HG02970 (cell line): Measurements from ENCODE around the gene POLQ.
"Not testable (repeated sequence)": the region's sequence is repeated elsewhere in the genome, so short reads cannot be mapped to it uniquely, and the experiment has no call there.

Experiments
- ATAC-seq: cut with Tn5 transposase; IDR thresholded peaks from one replicate; pipeline ENCODE4 v1.9.1; 2021; ENCODE audit warnings: mild to moderate bottlenecking, moderate library complexity, moderate number of reproducible peaks; ENCODE audit not compliant: unreplicated experiment, low FRiP score

The POLQ gene

GRCh38 chr3:121545574-121546455 is at the start of gene POLQ:
TSS of gene POLQ (minus strand) at chr3:121545988. CDS start at chr3:121545877, 111 bp downstream.
- peak; percentile 55 for ATAC-seq

DNA sequence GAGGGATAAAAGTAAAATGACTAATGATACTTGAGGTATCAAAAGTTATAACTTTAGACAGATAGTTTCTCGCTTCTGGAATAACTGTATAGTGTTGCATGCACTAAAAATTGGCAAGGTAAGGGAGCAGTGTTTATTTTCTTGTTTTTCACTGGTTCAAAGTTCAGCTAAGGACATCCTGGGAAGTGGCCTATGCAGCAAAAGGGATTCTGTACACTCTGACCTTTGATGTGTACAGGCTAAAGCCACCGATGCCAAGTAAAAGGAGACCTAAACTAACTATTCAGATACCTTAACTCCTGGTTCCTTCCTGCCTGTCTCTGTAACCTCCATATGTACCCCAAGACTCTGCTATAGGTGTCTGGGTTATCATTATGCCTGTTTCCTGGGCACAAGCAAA is 49.1 kb upstream of the POLQ start:
- ATAC-seq, result no peak

GRCh38 chr3:121593806-121594205 is 48.0 kb upstream of the POLQ start:
- not testable (repeated sequence) for ATAC-seq

GRCh38 chr3:121592856-121593702 is 47.3 kb upstream of the POLQ start, which contains the start of gene FBXO40:
TSS of gene FBXO40 (plus strand) at chr3:121593379. CDS start at chr3:121620576, 27,197 bp downstream.
- ATAC-seq, result no peak

- no peak for ATAC-seq
Measured at GRCh38 chr3:121584418-121584817, 38.6 kb upstream of the POLQ start.

DNA sequence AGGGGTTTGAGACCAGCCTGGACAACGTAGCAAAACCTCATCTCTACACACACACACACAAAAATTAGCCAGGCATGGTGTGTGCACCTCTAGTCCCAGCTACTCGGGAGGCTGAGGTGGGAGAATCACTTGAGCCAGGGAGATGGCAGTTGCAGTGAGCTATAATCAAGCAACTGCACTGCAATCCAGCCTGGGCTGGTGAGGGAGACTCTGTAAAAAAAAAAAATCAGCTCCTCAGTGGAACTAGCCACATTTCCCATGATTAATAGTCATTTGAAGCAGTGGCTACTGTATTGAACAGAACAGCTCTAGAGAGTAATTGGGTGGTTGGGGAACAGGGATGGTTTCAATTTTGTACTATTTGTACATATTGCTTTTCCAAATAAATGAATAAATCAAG is 35.9 kb upstream of the POLQ start:
- no peak for ATAC-seq

- no peak for ATAC-seq
Measured at GRCh38 chr3:121574449-121574848, 28.7 kb upstream of the POLQ start.

- no peak for ATAC-seq
Measured at GRCh38 chr3:121567649-121568048, 21.9 kb upstream of the POLQ start, which contains the start of gene ARGFX. TSS of gene ARGFX (plus strand) at chr3:121567949. CDS start at chr3:121570714, 2,765 bp downstream.

GRCh38 chr3:121566773-121567172 is 21.0 kb upstream of the POLQ start:
- no peak for ATAC-seq

GRCh38 chr3:121562148-121562547 is 16.4 kb upstream of the POLQ start:
- ATAC-seq, result no peak

DNA sequence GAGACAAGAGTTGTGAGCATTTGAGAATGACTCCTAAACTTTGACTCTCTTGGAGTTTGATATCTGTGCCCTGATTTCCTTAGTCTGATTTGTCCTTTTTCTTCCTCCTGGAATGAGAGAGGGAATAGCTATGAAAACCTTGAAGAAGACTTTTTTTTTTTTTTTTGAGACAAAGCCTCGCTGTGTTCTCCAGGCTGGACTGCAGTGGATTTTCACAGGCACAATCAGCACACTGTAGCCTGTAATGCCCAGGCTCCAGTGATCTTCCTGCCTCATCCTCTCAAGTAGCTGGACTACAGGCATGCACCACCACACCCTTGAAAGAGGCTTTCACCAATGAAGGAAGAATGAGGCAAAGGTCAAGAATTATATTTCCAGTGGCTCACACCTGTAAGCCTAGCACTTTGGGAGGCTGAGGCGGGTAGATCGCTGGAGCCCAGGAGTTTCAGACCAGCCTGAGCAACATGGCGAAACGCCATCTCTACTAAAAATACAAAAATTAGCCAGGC is 11.7 kb upstream of the POLQ start:
- no peak for ATAC-seq

- no peak for ATAC-seq
Measured at GRCh38 chr3:121552797-121553196, 7.0 kb upstream of the POLQ start.

- no peak for ATAC-seq
Measured at GRCh38 chr3:121552379-121552778, 6.6 kb upstream of the POLQ start.

GRCh38 chr3:121545049-121545573 is 677 bp downstream of the POLQ start:
- ATAC-seq, result no peak

- no peak for ATAC-seq
Measured at GRCh38 chr3:121542924-121543323, 2.9 kb downstream of the POLQ start.

DNA sequence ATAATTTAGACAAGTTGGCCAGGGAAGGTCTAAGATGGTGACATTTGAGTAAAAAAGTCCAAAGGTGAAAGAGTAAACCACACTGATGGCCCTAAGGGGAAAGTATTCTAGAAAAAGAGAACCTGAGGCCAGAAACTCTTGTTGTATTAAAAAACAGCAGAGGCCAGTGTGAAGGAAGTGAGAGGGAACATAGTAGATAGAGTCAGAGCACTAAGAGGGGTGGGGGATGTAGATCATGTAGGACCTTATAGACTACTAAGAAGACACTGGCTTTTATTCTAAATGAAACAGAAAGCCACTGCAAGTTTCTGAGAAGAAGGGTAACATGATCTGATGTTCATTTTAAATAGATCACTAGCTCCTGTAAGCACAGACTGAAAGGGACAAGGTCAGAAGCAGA is 14.5 kb downstream of the POLQ start:
- ATAC-seq, result no peak

DNA sequence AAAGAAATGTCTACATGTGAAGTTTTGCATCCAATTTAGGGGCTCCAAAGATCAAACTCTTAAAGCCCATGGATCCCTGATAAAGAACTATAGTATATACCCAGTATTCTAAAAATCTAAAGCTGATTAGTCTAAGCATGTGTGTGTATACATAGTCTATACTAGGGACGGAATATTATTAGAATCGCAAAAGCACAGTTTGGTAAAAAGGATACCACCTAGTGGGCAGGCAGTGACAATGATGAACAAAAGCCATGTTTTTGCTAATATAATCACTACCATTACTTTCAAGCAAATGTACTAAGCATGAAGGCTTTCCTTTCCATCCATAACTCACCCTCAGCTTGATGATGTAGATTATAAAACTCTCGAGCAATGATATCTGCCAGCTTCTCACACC is 16.5 kb downstream of the POLQ start:
- no peak for ATAC-seq

GRCh38 chr3:121520510-121520909 is 25.3 kb downstream of the POLQ start:
- ATAC-seq, result no peak

DNA sequence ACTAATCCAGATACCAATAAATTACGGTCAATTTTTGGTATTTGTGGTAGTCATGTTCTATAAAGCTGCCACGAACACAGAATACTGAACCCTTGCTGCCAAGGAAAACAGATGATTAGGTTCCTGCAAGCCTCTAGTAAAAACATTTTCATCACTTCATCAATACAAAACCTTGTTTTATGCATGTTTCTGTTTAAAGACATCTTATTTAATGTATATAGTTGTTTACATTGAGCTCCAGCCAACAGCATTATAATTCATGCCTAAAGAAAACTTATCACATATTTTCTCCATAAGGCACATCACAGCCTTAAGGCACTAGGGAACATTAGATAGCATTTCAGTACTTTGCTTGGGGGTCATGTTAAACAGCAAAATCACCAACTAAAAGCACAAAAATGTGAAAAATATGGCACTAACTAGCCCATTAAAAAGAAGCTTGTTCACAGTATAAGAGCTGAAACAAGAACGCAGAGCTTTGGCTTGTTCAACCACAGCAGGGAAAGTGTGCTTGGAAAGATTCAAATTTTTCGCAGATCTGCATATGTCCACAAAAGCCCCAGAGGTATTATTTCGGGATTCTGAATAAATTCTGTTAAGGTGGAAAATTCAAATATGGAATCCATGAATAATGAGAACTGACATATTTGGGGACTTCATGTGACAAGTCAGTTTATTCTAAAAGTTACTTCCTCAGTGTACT is 27.7 kb downstream of the POLQ start:
- no peak for ATAC-seq

DNA sequence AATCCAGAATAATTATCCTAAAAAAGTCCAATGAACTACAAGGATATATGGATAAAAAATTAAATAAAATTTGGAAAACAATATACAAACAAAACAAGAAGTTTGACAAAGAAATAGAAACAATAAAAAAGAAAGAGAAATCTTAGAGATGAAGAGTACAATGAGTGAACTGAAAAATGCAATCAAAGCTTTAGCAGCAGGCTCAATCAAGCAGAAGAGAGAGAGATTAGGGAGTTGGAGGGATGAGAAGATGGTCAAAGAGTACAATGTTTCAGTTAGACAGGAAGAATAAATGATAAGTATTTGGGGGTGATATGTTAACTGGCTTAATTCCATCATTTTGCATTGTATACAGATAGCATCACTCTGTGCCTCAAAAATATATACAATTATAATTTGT is 29.9 kb downstream of the POLQ start:
- no peak for ATAC-seq
